Activated CD4-positive, alpha-beta T cell treated with anti-CD3 and anti-CD28 coated beads for 1 hour (primary cell): Measurements from ENCODE around the gene RNF26.
"Not testable (repeated sequence)": the region's sequence is repeated elsewhere in the genome, so short reads cannot be mapped to it uniquely, and the experiment has no call there.

ENCODE experiments used
- DNase-seq: peaks from one replicate; pipeline ENCODE4 v3.0.0-alpha.2; 2020

The RNF26 gene

GRCh38 chr11:119372260-119373058, 38.1 kb downstream of the RNF26 start:
- DNase-seq = no peak

- DNase-seq = no peak
Observed at GRCh38 chr11:119373059-119373920, 39.0 kb downstream of the RNF26 start.

GRCh38 chr11:119373921-119374631, 39.7 kb downstream of the RNF26 start:
- no peak for DNase-seq

- no peak for DNase-seq
Observed at GRCh38 chr11:119374632-119375336, 40.5 kb downstream of the RNF26 start.

GRCh38 chr11:119375337-119376196, 41.2 kb downstream of the RNF26 start:
- no peak for DNase-seq

- no peak for DNase-seq
Observed at GRCh38 chr11:119376197-119376847, 42.0 kb downstream of the RNF26 start.

GRCh38 chr11:119377112-119377901, 43.0 kb downstream of the RNF26 start:
- DNase-seq = no peak

GRCh38 chr11:119377961-119378667, 43.8 kb downstream of the RNF26 start:
- DNase-seq = no peak

GRCh38 chr11:119378851-119379465, 44.6 kb downstream of the RNF26 start:
- DNase-seq = no peak

- DNase-seq = no peak
Observed at GRCh38 chr11:119380160-119380826, 46.0 kb downstream of the RNF26 start.

- DNase-seq = no peak
Observed at GRCh38 chr11:119380827-119381180, 46.5 kb downstream of the RNF26 start.

- peak; percentile 96 for DNase-seq
Observed at GRCh38 chr11:119381181-119381988, 47.1 kb downstream of the RNF26 start, which contains the start of gene USP2. TSS of gene USP2 (minus strand) at chr11:119381690. CDS start at chr11:119373480, 8,210 bp downstream.

- DNase-seq = no peak
Observed at GRCh38 chr11:119382101-119382500, 47.8 kb downstream of the RNF26 start.

- DNase-seq = not testable (repeated sequence)
Observed at GRCh38 chr11:119382513-119382912, 48.2 kb downstream of the RNF26 start.

GRCh38 chr11:119384332-119384731, 50.0 kb downstream of the RNF26 start:
- no peak for DNase-seq
